GM12878 (cell line): Measurements from ENCODE around the gene PRRG3. TPM values are rescaled to one million over a fixed set of nuclear protein-coding genes. Genes with fewer than 3 reads are reported as not detected.

ENCODE experiments used
- ATAC-seq: fragments of 200-7000 bp; cut with Tn5 transposase; 3 replicates; pipeline ENCODE4 v1.9.1; 2020; ENCODE audit warnings: mild to moderate bottlenecking, moderate library complexity
- BruUV-seq: library from RNA; stranded (reverse); fragments of 400-500 nt; replicated peaks from 2 replicates; lab custom pipeline; 2021; lab: Mats Ljungman, UMichigan
- CTCF ChIA-PET: fragments of 300-600 bp; sonication (Branson Sonifier 250); formaldehyde crosslinking; extraction: SDS; loops from one replicate; lab custom pipeline; 2021; ENCODE audit warnings: inconsistent platforms; lab: Yijun Ruan, JAX
- POLR2A ChIA-PET: fragments of 350-600 bp; formaldehyde crosslinking; extraction: SDS; loops from one replicate; lab custom pipeline; 2021; ENCODE audit warnings: inconsistent platforms; lab: Charles Lee
- RAD21 ChIA-PET: fragments of 300-600 bp; sonication (Branson Sonifier 250); formaldehyde crosslinking; loops from one replicate; lab custom pipeline; 2023; ENCODE audit warnings: antibody characterized with exemption; ENCODE audit not compliant: unreplicated experiment; lab: Charles Lee
- SMC1A ChIA-PET: fragments of 300-600 bp; sonication (Branson Sonifier 250); formaldehyde crosslinking; loops from one replicate; lab custom pipeline; 2023; ENCODE audit not compliant: unreplicated experiment, uncharacterized antibody; lab: Charles Lee
- DNase-seq: peaks from one replicate; pipeline ENCODE4 v3.0.0-alpha.2; 2011; ENCODE audit warnings: low read depth, low spot score
- FAIRE-seq: peaks from 3 replicates; lab custom pipeline; 2011; peaks lifted over from hg19 to GRCh38; lab: Jason Lieb, UNC
- H2AFZ ChIP-seq: 2 replicates; pipeline ENCODE4 v1.6.0; 2011; ENCODE audit warnings: low read depth, low read length, control low read depth; ENCODE audit not compliant: control insufficient read depth
- H3K27ac ChIP-seq: 2 replicates; pipeline ENCODE4 v1.5.1; 2011; ENCODE audit warnings: control low read depth; ENCODE audit not compliant: control insufficient read depth, insufficient read depth
- H3K27me3 ChIP-seq, 2 experiments: replicated peaks in 1 of 2; 2 replicates each; pipeline versions ENCODE4 v1.6.0 to v1.6.1; 2011; ENCODE audit warnings: low read length in 1 of 2; ENCODE audit not compliant: control insufficient read depth in 2 of 2, insufficient read depth in 2 of 2
- H3K36me3 ChIP-seq, 2 experiments: 2 replicates each; pipeline ENCODE4 v1.5.1; 2011; ENCODE audit warnings: low read length in 1 of 2; ENCODE audit not compliant: control insufficient read depth in 2 of 2, insufficient read depth in 2 of 2
- H3K4me1 ChIP-seq: 2 replicates; pipeline ENCODE4 v1.6.1; 2011; ENCODE audit warnings: mild to moderate bottlenecking, low read length, moderate library complexity, mixed read lengths; ENCODE audit not compliant: control insufficient read depth, insufficient read depth
- H3K4me2 ChIP-seq: 2 replicates; pipeline ENCODE4 v1.6.0; 2011; ENCODE audit warnings: control low read depth; ENCODE audit not compliant: control insufficient read depth, insufficient read depth
- H3K4me3 ChIP-seq: fragments of 200-600 bp; sonication (generic); 2 replicates; pipeline ENCODE4 v1.5.1; 2016
- H3K79me2 ChIP-seq: 2 replicates; pipeline ENCODE4 v1.6.0; 2011; ENCODE audit warnings: low read length; ENCODE audit not compliant: control insufficient read depth, insufficient read depth
- H3K9ac ChIP-seq: 2 replicates; pipeline ENCODE4 v1.8.0; 2011; ENCODE audit warnings: low read length, control low read depth, mixed read lengths; ENCODE audit not compliant: control insufficient read depth, insufficient read depth
- H3K9me3 ChIP-seq: replicated peaks from 3 replicates; pipeline ENCODE4 v1.5.1; 2011; ENCODE audit warnings: mild to moderate bottlenecking, low read length; ENCODE audit not compliant: control insufficient read depth, insufficient read depth
- H4K20me1 ChIP-seq: 2 replicates; pipeline ENCODE4 v1.6.0; 2011; ENCODE audit not compliant: control insufficient read depth, insufficient read depth
- TAF1 ChIP-seq: IDR thresholded peaks from 2 replicates; pipeline ENCODE4 v1.6.1; 2011; ENCODE audit warnings: mild to moderate bottlenecking, low read depth, low read length, borderline replicate concordance
- WGBS: methylation state at CpG from one replicate; pipeline ENCODE4 v1.1.6; 2016; ENCODE audit warnings: low lambda C conversion rate; ENCODE audit not compliant: insufficient replicate concordance, insufficient coverage; ENCODE audit errors: missing lambda C conversion rate; 5-methylcytosine and 5-hydroxymethylcytosine counted together
- in situ Hi-C: fragments of 300-500 bp; cut with MboI; formaldehyde crosslinking; loops from 9 replicates; pipeline ENCODE4 v1.14.3; 2018; ENCODE audit warnings: mixed read lengths
- intact Hi-C: fragments of 100-400 bp; cut with micrococcal nuclease; formaldehyde crosslinking; loops from one replicate; pipeline ENCODE4 v1.14.2; 2022; ENCODE audit not compliant: unreplicated experiment
- polyA plus RNA-seq, 11 experiments: library from polyadenylated mRNA; depleted of rRNA in 4 of 11; unstranded in 6 of 11; stranded (reverse) in 5 of 11; fragments of >200 nt; fragmentation: Nextera tagmentation in 4 of 11; fragmentation: Illumina TruSeq in 1 of 11; extraction: Ambion mirVana in 4 of 11; extraction: Trizol in 1 of 11; gene quantifications; 1 replicate in 1 of 11; 2 replicates in 10 of 11; pipeline versions ENCODE4 v1.2.1 to v1.2.3, GENCODE V29; 2011 to 2016; ENCODE audit warnings: inconsistent platforms in 2 of 11, missing spikeins in 2 of 11, low read depth in 1 of 11
- total RNA-seq, 4 experiments: library from RNA; depleted of rRNA in 3 of 4; stranded (reverse); fragments of >200 nt in 3 of 4; fragmentation: Illumina TruSeq in 1 of 4; extraction: Trizol in 1 of 4; gene quantifications; 2 replicates each; pipeline versions ENCODE4 v1.2.1 to v1.2.3, GENCODE V29; 2013 to 2021
- TF ChIP-seq, protein P1 (sequence below): fragments of 450-650 bp; formaldehyde crosslinking; IDR thresholded peaks from 2 replicates; pipeline ENCODE4 v1.4.0; 2020; ENCODE audit warnings: mild to moderate bottlenecking, moderate library complexity

The PRRG3 gene
- total and polyA plus RNA-seq, 10 of the 15 experiments (the other 5 are each of a cell fraction or from before 2014, with no cell fraction given): under 0.01 TPM; not detected in 9

- intact Hi-C loops (no loop called here), in situ Hi-C loops (no loop called here)
- RAD21 ChIA-PET: no interaction called here
- no peak overlapping the region for H3K9ac ChIP-seq
- BruUV-seq: no TSS peak
- SMC1A ChIA-PET: no interaction called here
- H2AFZ ChIP-seq: no peak overlapping the region
- FAIRE-seq: no peak
- H3K9me3 ChIP-seq: no peaks in the 10 kb centered on the region
- ATAC-seq: no peak
- H3K27me3 ChIP-seq: no peaks in the 10 kb centered on the region
- H3K36me3 ChIP-seq: no peaks in the 10 kb centered on the region
- 23% methylated on average over 7 of the region's 7 CpGs for WGBS
- DNase-seq: no peak
- H3K4me3 ChIP-seq: no peak overlapping the region
- H4K20me1 ChIP-seq: no peaks in the 10 kb centered on the region
- POLR2A ChIA-PET: no interaction called here
- no peak overlapping the region for H3K4me2 ChIP-seq
- no peaks in the 10 kb centered on the region for H3K4me1 ChIP-seq
- CTCF ChIA-PET: interaction anchor here (0.5 kb wide), 1 partner anchor 13 kb away, joined by 3 read pairs; no protein-coding TSS in a partner anchor
- H3K27ac ChIP-seq: no peak overlapping the region
- H3K79me2 ChIP-seq: no peaks in the 10 kb centered on the region
- TF ChIP-seq, protein P1, sequence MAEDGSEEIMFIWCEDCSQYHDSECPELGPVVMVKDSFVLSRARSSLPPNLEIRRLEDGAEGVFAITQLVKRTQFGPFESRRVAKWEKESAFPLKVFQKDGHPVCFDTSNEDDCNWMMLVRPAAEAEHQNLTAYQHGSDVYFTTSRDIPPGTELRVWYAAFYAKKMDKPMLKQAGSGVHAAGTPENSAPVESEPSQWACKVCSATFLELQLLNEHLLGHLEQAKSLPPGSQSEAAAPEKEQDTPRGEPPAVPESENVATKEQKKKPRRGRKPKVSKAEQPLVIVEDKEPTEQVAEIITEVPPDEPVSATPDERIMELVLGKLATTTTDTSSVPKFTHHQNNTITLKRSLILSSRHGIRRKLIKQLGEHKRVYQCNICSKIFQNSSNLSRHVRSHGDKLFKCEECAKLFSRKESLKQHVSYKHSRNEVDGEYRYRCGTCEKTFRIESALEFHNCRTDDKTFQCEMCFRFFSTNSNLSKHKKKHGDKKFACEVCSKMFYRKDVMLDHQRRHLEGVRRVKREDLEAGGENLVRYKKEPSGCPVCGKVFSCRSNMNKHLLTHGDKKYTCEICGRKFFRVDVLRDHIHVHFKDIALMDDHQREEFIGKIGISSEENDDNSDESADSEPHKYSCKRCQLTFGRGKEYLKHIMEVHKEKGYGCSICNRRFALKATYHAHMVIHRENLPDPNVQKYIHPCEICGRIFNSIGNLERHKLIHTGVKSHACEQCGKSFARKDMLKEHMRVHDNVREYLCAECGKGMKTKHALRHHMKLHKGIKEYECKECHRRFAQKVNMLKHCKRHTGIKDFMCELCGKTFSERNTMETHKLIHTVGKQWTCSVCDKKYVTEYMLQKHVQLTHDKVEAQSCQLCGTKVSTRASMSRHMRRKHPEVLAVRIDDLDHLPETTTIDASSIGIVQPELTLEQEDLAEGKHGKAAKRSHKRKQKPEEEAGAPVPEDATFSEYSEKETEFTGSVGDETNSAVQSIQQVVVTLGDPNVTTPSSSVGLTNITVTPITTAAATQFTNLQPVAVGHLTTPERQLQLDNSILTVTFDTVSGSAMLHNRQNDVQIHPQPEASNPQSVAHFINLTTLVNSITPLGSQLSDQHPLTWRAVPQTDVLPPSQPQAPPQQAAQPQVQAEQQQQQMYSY: no peak
- no peak for TF ChIP-seq TAF1
- TF ChIP-seq, all 136 proteins: peak for 0
Measured at GRCh38 chrX:151723156-151723760, 28.0 kb downstream of the PRRG3 start.
